DND-41 (cell line): ENCODE results near the gene USPL1.

ENCODE experiments used
- CTCF ChIP-seq: IDR thresholded peaks from 2 replicates; pipeline ENCODE4 v1.5.1; 2012; ENCODE audit warnings: borderline replicate concordance, low read length, moderate library complexity, mild to moderate bottlenecking; ENCODE audit not compliant: poor library complexity, severe bottlenecking; ENCODE audit errors: extremely low read depth
- EZH2 ChIP-seq: IDR thresholded peaks from 3 replicates; pipeline ENCODE4 v1.6.1; 2012; ENCODE audit warnings: borderline replicate concordance, low read depth, mild to moderate bottlenecking, moderate library complexity, low read length, inconsistent platforms; ENCODE audit not compliant: severe bottlenecking

DNA sequence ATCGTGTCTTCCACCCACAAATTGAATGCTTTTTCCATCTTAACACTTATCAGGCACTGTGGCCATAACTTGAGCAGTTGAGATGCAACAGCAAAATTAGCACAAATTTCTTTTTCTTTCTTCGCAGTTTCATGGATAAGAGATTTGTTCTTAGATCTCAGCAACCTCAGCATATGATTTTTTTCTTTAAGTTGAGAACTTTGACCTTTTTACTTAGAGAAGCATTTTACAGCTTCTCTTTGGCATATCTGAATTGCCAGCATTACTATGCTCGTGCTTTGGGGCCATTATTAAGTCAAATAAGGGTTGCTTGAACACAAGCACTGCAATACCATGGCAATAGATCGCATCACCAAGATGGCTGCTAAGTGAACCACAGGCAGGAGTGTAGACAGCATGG is 16.1 kb downstream of the USPL1 start:
- TF ChIP-seq CTCF (no peak), EZH2 (no peak)
